PC-9 (cell line): ENCODE data around the gene KPNA1. TPM values are rescaled to one million over a fixed set of nuclear protein-coding genes. Genes with fewer than 3 reads are reported as not detected.
A peak's percentile ranks its signal among the peaks of the same experiment; 100 is the strongest.

Experiments
- BruUV-seq: library from RNA; stranded (reverse); fragments of 400-500 nt; replicated peaks from 2 replicates; lab custom pipeline; 2021; lab: Mats Ljungman, UMichigan
- CTCF ChIA-PET: fragments of 300-600 bp; sonication (Branson Sonifier 250); formaldehyde crosslinking; loops from one replicate; lab custom pipeline; 2022; ENCODE audit warnings: antibody characterized with exemption; lab: Charles Lee
- POLR2A ChIA-PET: fragments of 300-600 bp; sonication (Branson Sonifier 250); formaldehyde crosslinking; loops from one replicate; lab custom pipeline; 2022; ENCODE audit warnings: antibody characterized with exemption; ENCODE audit not compliant: unreplicated experiment; lab: Charles Lee
- DNase-seq, 2 experiments: peaks; one replicate each; pipeline versions ENCODE4 v3.0.0 to v3.0.0-alpha.2; 2015 to 2022; ENCODE audit warnings: mixed read lengths in 1 of 2
- H2AFZ ChIP-seq: fragments of 200-600 bp; sonication (generic); 2 replicates; pipeline ENCODE4 v1.8.1; 2017; ENCODE audit warnings: antibody characterized with exemption
- H3F3A ChIP-seq: fragments of 200-600 bp; sonication (generic); 2 replicates; pipeline ENCODE4 v1.8.1; 2017; ENCODE audit warnings: antibody characterized with exemption, mild to moderate bottlenecking, low read depth; ENCODE audit not compliant: insufficient read depth
- H3K27ac ChIP-seq: fragments of 200-600 bp; sonication (generic); 2 replicates; pipeline ENCODE4 v1.6.1; 2016; ENCODE audit warnings: mixed run types
- H3K27me3 ChIP-seq: fragments of 200-600 bp; sonication (generic); 2 replicates; pipeline ENCODE4 v1.6.1; 2016; ENCODE audit warnings: low read depth, mixed run types; ENCODE audit not compliant: insufficient read depth
- H3K36me3 ChIP-seq: fragments of 200-600 bp; sonication (generic); 2 replicates; pipeline ENCODE4 v1.6.1; 2016; ENCODE audit warnings: low read depth, mixed run types
- H3K4me1 ChIP-seq: fragments of 200-600 bp; sonication (generic); replicated peaks from 2 replicates; pipeline ENCODE4 v1.6.1; 2016; ENCODE audit warnings: mixed run types; ENCODE audit not compliant: insufficient read depth
- H3K4me2 ChIP-seq: fragments of 200-600 bp; sonication (generic); 2 replicates; pipeline ENCODE4 v1.6.1; 2017; ENCODE audit warnings: mixed run types
- H3K4me3 ChIP-seq: fragments of 200-600 bp; sonication (generic); 2 replicates; pipeline ENCODE4 v1.6.1; 2016; ENCODE audit warnings: mixed run types
- H3K79me2 ChIP-seq: fragments of 200-600 bp; sonication (generic); 2 replicates; pipeline ENCODE4 v1.6.1; 2017; ENCODE audit warnings: low read depth, mixed run types
- H3K9me2 ChIP-seq: fragments of 200-600 bp; sonication (generic); 2 replicates; pipeline ENCODE4 v1.8.1; 2017; ENCODE audit warnings: mild to moderate bottlenecking; ENCODE audit not compliant: insufficient read depth
- H3K9me3 ChIP-seq: fragments of 200-600 bp; sonication (generic); 2 replicates; pipeline ENCODE4 v1.8.1; 2016; ENCODE audit warnings: low read depth; ENCODE audit not compliant: insufficient read depth
- H4K20me1 ChIP-seq: fragments of 200-600 bp; sonication (generic); 2 replicates; pipeline ENCODE4 v1.8.1; 2017; ENCODE audit not compliant: insufficient read depth
- CTCF ChIP-seq: fragments of 200-600 bp; sonication (generic); conservative IDR thresholded peaks from 2 replicates; pipeline ENCODE4 v1.6.1; 2017; ENCODE audit warnings: mixed run types, antibody characterized with exemption, mild to moderate bottlenecking, moderate library complexity
- EZH2 ChIP-seq: fragments of 200-600 bp; sonication (generic); IDR thresholded peaks from 2 replicates; pipeline ENCODE4 v1.8.0; 2017; ENCODE audit warnings: antibody characterized with exemption, low read depth
- intact Hi-C: fragments of 100-400 bp; cut with micrococcal nuclease; formaldehyde crosslinking; loops from one replicate; pipeline ENCODE4 v1.10.0; 2022; ENCODE audit not compliant: unreplicated experiment
- total RNA-seq: library from RNA; stranded (reverse); gene quantifications from 2 replicates; pipeline ENCODE4 v1.2.3, GENCODE V29; 2021

KPNA1 gene
- total RNA-seq, 1 experiment from 2014 or later: 89.2 TPM

- DNase-seq: no peak
- Histone ChIP-seq H3K36me3 (no peaks in the 10 kb centered on the region), H4K20me1 (no peaks in the 10 kb centered on the region), H3K4me2 (no peak overlapping the region), H3F3A (no peaks in the 10 kb centered on the region; the same call in 1 of the 2 replicates), H3K9me2 (no peaks in the 10 kb centered on the region), H3K4me1 (no peaks in the 10 kb centered on the region), H3K79me2 (no peaks in the 10 kb centered on the region), H2AFZ (no peak overlapping the region), H3K4me3 (no peak overlapping the region), H3K27ac (no peak overlapping the region), H3K27me3 (no peaks in the 10 kb centered on the region), H3K9me3 (no peaks in the 10 kb centered on the region)
- POLR2A ChIA-PET: interaction anchor here (0.8 kb wide), 1 partner anchor 20 kb away, joined by 9 read pairs; the partner anchor contains the start of gene WDR5B
- CTCF ChIA-PET: no interaction called here
- BruUV-seq: no TSS peak
- intact Hi-C loops: loop anchor here (10.0 kb wide), 2 partner anchors 399 to 549 kb away; partner anchors contain the start of genes HSPBAP1 and SLC49A4
- no peak for TF ChIP-seq EZH2
- TF ChIP-seq CTCF: no peak
Measured at GRCh38 chr3:122395582-122395981, 119.2 kb downstream of the KPNA1 start.

- intact Hi-C loops: loop anchor here (10.0 kb wide), 2 partner anchors 401 to 551 kb away; partner anchors contain the start of genes HSPBAP1 and SLC49A4
- H3K9me2 ChIP-seq: no peaks in the 10 kb centered on the region
- no peaks in the 10 kb centered on the region for H3K4me1 ChIP-seq
- TF ChIP-seq EZH2 (no peak), CTCF (no peak)
- DNase-seq: no peak
- no peak overlapping the region for H2AFZ ChIP-seq
- no TSS peak for BruUV-seq
- H3K4me2 ChIP-seq: no peak overlapping the region
- H3K27me3 ChIP-seq: no peaks in the 10 kb centered on the region
- H3F3A ChIP-seq: no peaks in the 10 kb centered on the region; the same call in 1 of the 2 replicates
- ChIA-PET CTCF (no interaction called here), POLR2A (no interaction called here)
- H3K79me2 ChIP-seq: no peaks in the 10 kb centered on the region
- no peaks in the 10 kb centered on the region for H3K9me3 ChIP-seq
- H3K4me3 ChIP-seq: no peak overlapping the region
- no peaks in the 10 kb centered on the region for H4K20me1 ChIP-seq
- no peaks in the 10 kb centered on the region for H3K36me3 ChIP-seq
- H3K27ac ChIP-seq: no peak overlapping the region
Measured at GRCh38 chr3:122394173-122394572, 120.6 kb downstream of the KPNA1 start.

GRCh38 chr3:122392868-122393844 lies 121.6 kb downstream of the KPNA1 start:
- H3K79me2 ChIP-seq: no peaks in the 10 kb centered on the region
- no peak overlapping the region for H3K4me2 ChIP-seq
- no peak overlapping the region for H3K4me3 ChIP-seq
- H3K27ac ChIP-seq: no peak overlapping the region
- no peaks in the 10 kb centered on the region; the same call in 1 of the 2 replicates for H3F3A ChIP-seq
- no peaks in the 10 kb centered on the region for H3K9me3 ChIP-seq
- no peaks in the 10 kb centered on the region for H3K27me3 ChIP-seq
- ChIA-PET CTCF (interaction anchor here (0.6 to 1.5 kb wide), 11 partner anchors 10 to 582 kb away, joined by 3 to 7 read pairs (median 3); partner anchors contain the start of genes FAM162A and MIX23), POLR2A (interaction anchor here (0.6 to 0.7 kb wide), 4 partner anchors 9 to 893 kb away, joined by 3 to 16 read pairs (median 8); partner anchors contain the start of gene FAM162A)
- no peaks in the 10 kb centered on the region for H4K20me1 ChIP-seq
- H3K4me1 ChIP-seq: no peaks in the 10 kb centered on the region
- H3K9me2 ChIP-seq: no peaks in the 10 kb centered on the region
- no peak overlapping the region for H2AFZ ChIP-seq
- intact Hi-C loops: loop anchor here (1.0 to 10.0 kb wide), 6 partner anchors 168 to 866 kb away; partner anchors contain the start of genes HSPBAP1 and SLC49A4
- TF ChIP-seq CTCF (peak; percentile 91), EZH2 (no peak)
- no peaks in the 10 kb centered on the region for H3K36me3 ChIP-seq
- peak in 1 of 2 experiments; percentile 9 for DNase-seq
- no TSS peak for BruUV-seq
